Body of pancreas (tissue), 4 donors: ENCODE results near the gene CFAP58. TPM values are rescaled to one million over a fixed set of nuclear protein-coding genes. Genes with fewer than 3 reads are reported as not detected.
A peak's percentile ranks its signal among the peaks of the same experiment; 100 is the strongest.

Experiments used
- ATAC-seq: fragments of 150-250 bp; one replicate; pipeline ENCODE4 v1.9.1; 2016
- DNase-seq, 4 donors: peaks; one replicate each; pipeline ENCODE4 v3.0.0-alpha.2; 2019
- H3K27ac ChIP-seq, 4 donors: fragments of 200-600 bp; sonication (generic); 1 replicate in 3 of 4; 2 replicates in 1 of 4; pipeline versions ENCODE4 v1.5.1 to v1.6.1; 2016 to 2019; ENCODE audit warnings: mild to moderate bottlenecking in 1 of 4, mixed read lengths in 1 of 4, moderate library complexity in 1 of 4
- H3K27me3 ChIP-seq, 2 donors: fragments of 200-600 bp; sonication (generic); one replicate each; pipeline ENCODE4 v1.6.0; 2016; ENCODE audit warnings: mild to moderate bottlenecking in 1 of 2
- H3K36me3 ChIP-seq, 2 donors: fragments of 200-600 bp; sonication (generic); replicated peaks in 1 of 2; 2 replicates each; pipeline ENCODE4 v1.5.1; 2016; ENCODE audit warnings: low read depth in 2 of 2; ENCODE audit not compliant: insufficient read depth in 1 of 2
- H3K4me1 ChIP-seq: fragments of 200-600 bp; sonication (generic); one replicate; pipeline ENCODE4 v1.6.0; 2016
- H3K4me3 ChIP-seq, 2 donors: fragments of 200-600 bp; sonication (generic); 1 replicate in 1 of 2; 2 replicates in 1 of 2; pipeline ENCODE4 v1.5.1; 2016 to 2019
- H3K9me3 ChIP-seq, 3 donors: fragments of 200-600 bp; sonication (generic); 1 replicate in 2 of 3; 2 replicates in 1 of 3; pipeline ENCODE4 v1.5.1; 2016
- CTCF ChIP-seq, 7 experiments: fragments of 450-650 bp in 4 of 7; fragments of 200-600 bp in 3 of 7; sonication (generic) in 3 of 7; IDR thresholded peaks; one replicate each; pipeline ENCODE4 v1.5.1; 2016 to 2019; ENCODE audit warnings: antibody characterized with exemption in 7 of 7
- POLR2A ChIP-seq, 3 donors: fragments of 450-650 bp; IDR thresholded peaks; one replicate each; pipeline ENCODE4 v1.6.1; 2016; ENCODE audit warnings: antibody characterized with exemption in 3 of 3, mild to moderate bottlenecking in 2 of 3
- WGBS, 2 donors: methylation state at CpG; one replicate each; pipeline ENCODE4 v1.1.5; 2017; 5-methylcytosine and 5-hydroxymethylcytosine counted together
- intact Hi-C: fragments of 100-400 bp; cut with DNase I; formaldehyde crosslinking; loops from one replicate; pipeline ENCODE4 v1.15.1; 2023
- total RNA-seq, 2 donors: library from RNA; depleted of rRNA; stranded (reverse); fragments of >200 nt; gene quantifications; one replicate each; pipeline ENCODE4 v1.1.0, GENCODE V29; 2016

The CFAP58 gene
- total RNA-seq, 2 donors from 2014 or later = 0.26 TPM; not detected in 1

GRCh38 chr10:104318326-104318725 is 35.3 kb upstream of the CFAP58 start:
- intact Hi-C loops = no loop called here
- no peaks in the 10 kb centered on the region for H3K27me3 ChIP-seq
- 92 to 94% methylated on average over 3 to 5 of the region's 5 CpGs for WGBS, 2 donors
- ATAC-seq (no peak), DNase-seq (no peak)
- H3K9me3 ChIP-seq = no peaks in the 10 kb centered on the region
- TF ChIP-seq CTCF (IDR thresholded peaks at IDR 0.05) (no peak), POLR2A (IDR thresholded peaks at IDR 0.05) (no peak)
- no peak overlapping the region for H3K4me3 ChIP-seq
- no peak overlapping the region for H3K27ac ChIP-seq
- H3K36me3 ChIP-seq = peaks cover 8 to 17% of the 10 kb centered on the region in 2 donors
- H3K4me1 ChIP-seq = peaks cover 26% of the 10 kb centered on the region

DNA sequence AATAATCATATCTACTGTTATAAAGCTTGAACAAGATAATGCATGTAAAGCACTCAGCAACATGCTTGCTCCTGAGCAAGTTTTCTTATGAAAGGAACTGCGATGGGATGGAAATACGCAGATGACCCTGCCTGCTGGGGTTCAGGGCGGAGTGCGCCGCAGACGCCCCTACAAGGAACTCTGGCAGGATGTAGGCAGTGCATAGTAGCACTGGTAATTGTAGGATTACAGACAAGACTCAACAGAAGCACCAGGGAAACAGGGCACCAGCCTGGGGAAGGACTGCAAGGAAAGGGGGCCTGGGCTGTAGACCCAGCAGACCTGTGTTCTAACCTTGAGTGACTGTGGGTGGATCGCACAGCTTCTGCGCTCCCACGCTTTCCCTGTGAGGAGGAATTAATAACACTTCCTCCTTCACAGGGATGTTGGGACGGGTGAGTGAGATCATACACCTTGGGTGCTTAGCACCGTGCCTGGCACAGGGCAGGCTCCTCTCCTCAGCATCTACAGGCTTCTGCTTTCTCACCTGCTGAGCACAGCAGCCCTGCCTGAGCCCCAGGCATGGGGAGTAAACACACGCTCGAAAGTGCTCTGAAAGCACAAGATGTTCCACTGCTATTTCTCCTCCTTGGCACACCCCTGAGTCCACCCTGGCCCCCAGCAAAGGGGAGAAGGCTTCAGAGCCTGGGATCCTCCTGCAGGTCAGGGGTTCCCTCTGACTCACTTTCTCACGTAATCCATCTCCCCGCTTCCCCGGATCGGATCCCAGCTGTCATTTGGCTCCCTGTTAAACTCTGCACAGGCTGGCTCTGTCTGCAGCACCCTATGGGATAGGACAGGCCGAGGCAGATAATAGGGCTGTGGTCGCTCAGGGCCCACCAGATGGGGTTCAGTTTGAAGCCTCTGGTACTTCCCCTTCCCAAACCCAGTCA is 34.6 kb upstream of the CFAP58 start:
- no peak overlapping the region for H3K27ac ChIP-seq
- peaks cover 5 to 13% of the 10 kb centered on the region in 2 donors for H3K36me3 ChIP-seq
- WGBS, 2 donors = 73 to 74% methylated on average over 19 of the region's 19 CpGs
- no peak overlapping the region for H3K4me3 ChIP-seq
- H3K9me3 ChIP-seq = no peaks in the 10 kb centered on the region
- peak; percentile 47 for ATAC-seq
- no peak for TF ChIP-seq POLR2A (IDR thresholded peaks at IDR 0.05)
- no peak for TF ChIP-seq CTCF (IDR thresholded peaks at IDR 0.05)
- DNase-seq = peak in 1 of 4 donors; percentile 47
- intact Hi-C loops = no loop called here
- H3K27me3 ChIP-seq = no peaks in the 10 kb centered on the region
- peaks cover 26% of the 10 kb centered on the region for H3K4me1 ChIP-seq

- ATAC-seq (no peak), DNase-seq (no peak)
- peaks cover 26% of the 10 kb centered on the region for H3K4me1 ChIP-seq
- no peak for TF ChIP-seq CTCF (IDR thresholded peaks at IDR 0.05)
- no peak for TF ChIP-seq POLR2A (IDR thresholded peaks at IDR 0.05)
- intact Hi-C loops = no loop called here
- H3K27ac ChIP-seq = no peak overlapping the region
- H3K9me3 ChIP-seq = no peaks in the 10 kb centered on the region
- H3K27me3 ChIP-seq = no peaks in the 10 kb centered on the region
- WGBS, 2 donors = 74 to 82% methylated on average over 3 to 6 of the region's 6 CpGs
- no peak overlapping the region for H3K4me3 ChIP-seq
- H3K36me3 ChIP-seq = no peaks in the 10 kb centered on the region
Observed at GRCh38 chr10:104321226-104321625, 32.4 kb upstream of the CFAP58 start.

GRCh38 chr10:104321725-104322415 is 31.8 kb upstream of the CFAP58 start:
- no peaks in the 10 kb centered on the region for H3K27me3 ChIP-seq
- intact Hi-C loops = no loop called here
- H3K4me1 ChIP-seq = peaks cover 28% of the 10 kb centered on the region
- no peak overlapping the region for H3K27ac ChIP-seq
- DNase-seq (no peak), ATAC-seq (no peak)
- no peak overlapping the region for H3K4me3 ChIP-seq
- H3K9me3 ChIP-seq = no peaks in the 10 kb centered on the region
- TF ChIP-seq CTCF (IDR thresholded peaks at IDR 0.05) (no peak), POLR2A (IDR thresholded peaks at IDR 0.05) (no peak)
- no peaks in the 10 kb centered on the region for H3K36me3 ChIP-seq
- WGBS, 2 donors = 76 to 80% methylated on average over 8 of the region's 8 CpGs
